ENCODE results near the gene MTARC2.

The MTARC2 gene

DNA sequence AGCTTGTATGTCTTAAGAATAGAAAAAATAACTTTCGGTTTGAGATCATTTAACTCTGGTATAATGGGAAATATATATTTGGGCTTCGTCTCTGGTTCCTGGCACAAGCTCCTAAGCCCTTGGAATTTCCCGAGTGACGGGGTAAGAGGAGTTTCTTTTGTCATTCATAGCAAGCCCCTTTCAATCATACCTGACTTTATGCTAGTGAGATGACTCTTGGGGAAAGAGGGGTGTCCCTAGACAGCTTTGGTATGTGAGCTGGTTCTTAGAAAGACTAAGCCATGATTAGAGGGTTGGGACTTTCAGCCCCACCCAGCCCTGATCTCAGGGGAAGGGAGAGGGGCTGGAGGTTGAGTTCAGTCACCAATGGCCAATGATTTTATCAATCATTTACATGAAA is 24.7 kb downstream of the MTARC2 start:
- DNase-seq = no peak

DNA sequence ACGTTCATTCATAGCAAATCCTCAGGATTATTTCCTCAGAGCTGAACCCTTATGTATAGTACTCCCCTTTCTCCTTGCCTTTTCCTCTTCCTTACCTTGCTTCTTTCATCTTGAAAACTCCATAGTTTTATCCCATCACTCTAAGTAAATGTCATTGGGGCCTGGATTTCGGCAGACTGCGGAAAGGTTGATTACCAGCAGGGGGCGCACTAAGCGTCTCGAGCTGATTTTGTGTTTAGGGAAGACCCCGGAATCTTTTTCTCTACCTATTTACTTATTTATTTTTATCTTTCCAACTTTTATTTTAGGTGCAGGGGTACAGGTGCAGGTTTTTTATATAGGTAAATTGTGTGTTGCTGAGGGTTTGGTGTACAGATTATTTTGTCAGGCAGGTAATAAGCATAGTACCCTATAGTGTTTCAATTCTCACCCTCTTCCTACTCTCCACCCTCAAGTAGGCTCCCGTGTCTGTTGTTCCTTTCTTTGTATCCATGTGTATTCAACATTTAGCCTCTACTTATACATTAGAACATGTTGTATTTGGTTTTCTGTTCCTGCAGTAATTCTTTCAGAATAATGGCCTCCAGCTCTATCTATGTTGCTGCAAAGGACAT is 27.2 kb downstream of the MTARC2 start:
- peak; percentile 31 for DNase-seq

DNA sequence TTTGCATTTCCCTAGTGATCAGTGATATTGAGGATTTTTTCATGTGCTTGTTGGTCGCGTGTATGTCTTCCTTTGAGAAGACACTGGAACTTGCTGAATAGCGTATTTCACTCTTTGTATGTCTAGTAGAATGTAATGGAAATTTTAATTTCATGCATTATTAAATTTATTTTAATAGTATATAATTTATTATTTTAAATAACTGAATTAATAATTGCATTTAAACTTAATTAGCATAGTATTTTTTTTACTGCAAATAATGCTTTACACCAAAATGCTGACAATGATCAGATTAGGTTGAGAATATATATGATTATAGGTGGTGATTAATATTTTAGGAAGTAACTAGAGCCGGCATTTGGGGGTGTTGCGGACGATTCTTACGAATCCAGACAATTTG is 28.1 kb downstream of the MTARC2 start:
- no peak for DNase-seq

DNA sequence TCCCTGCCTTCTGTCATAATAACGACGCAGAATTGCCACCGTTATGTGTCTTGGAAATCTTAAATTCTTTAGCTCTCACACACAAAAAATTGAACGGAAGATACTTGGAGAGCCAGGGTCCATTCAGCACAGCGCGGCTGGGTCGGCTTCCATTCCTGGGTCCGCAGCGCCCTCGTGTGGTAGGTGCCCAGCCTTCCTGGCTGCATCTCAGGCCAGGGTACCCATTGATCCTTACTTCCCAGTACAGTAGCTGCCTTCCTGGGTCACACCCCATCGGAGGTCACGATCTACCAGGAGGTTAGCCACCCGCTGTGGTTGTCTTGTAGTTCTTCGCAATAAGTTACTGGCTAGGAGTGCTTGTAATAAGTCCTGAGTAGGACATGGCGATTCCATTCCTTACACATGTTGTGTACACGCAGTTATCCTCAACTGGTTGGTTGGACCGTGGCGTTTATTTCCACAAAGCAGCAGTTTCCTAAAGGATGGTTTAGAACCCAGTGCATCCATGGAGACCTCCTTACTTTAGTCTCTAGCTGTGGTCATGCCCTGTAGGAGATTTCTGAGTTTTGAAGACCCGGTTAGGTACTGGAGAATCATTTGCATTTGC is 28.7 kb downstream of the MTARC2 start:
- DNase-seq = peak; percentile 52

DNA sequence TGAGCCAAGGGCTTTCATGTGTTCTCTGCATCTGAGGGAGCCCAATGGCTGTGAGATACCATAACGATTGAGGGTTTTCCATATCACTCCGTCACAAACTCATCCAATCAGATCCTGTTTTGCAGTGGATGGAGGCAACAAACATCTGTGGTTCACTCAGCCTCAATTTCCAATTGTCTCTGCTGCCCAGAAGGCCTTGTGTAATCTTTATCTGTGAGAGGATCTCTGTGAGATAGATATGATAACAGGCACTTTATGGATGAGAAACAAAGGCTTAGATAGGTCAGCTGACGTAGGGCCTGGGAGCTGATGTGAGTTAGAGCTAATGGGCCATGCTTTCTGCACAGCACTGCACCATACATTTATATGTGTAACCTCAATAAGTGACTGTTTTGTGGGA is 35.3 kb downstream of the MTARC2 start:
- DNase-seq = no peak

DNA sequence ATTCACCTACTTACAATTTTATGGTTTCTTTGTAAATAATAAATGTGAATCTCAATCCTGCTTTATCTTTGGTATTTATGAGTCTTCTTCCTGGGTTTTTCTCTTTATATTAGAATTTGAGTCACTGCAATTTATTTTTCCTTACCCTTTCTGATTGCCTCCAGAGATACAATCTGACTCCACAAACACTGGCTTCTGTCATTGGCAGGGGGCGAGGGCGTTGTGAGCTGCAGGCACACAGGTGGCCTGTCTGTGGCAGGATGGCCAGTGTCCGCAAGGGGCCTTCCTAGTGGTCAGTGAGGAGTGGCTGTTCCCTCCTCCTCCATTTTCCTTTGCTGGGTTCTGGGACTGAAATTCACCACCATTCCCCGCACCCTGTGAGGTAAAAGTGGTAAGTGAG is 36.6 kb downstream of the MTARC2 start:
- DNase-seq = no peak

DNA sequence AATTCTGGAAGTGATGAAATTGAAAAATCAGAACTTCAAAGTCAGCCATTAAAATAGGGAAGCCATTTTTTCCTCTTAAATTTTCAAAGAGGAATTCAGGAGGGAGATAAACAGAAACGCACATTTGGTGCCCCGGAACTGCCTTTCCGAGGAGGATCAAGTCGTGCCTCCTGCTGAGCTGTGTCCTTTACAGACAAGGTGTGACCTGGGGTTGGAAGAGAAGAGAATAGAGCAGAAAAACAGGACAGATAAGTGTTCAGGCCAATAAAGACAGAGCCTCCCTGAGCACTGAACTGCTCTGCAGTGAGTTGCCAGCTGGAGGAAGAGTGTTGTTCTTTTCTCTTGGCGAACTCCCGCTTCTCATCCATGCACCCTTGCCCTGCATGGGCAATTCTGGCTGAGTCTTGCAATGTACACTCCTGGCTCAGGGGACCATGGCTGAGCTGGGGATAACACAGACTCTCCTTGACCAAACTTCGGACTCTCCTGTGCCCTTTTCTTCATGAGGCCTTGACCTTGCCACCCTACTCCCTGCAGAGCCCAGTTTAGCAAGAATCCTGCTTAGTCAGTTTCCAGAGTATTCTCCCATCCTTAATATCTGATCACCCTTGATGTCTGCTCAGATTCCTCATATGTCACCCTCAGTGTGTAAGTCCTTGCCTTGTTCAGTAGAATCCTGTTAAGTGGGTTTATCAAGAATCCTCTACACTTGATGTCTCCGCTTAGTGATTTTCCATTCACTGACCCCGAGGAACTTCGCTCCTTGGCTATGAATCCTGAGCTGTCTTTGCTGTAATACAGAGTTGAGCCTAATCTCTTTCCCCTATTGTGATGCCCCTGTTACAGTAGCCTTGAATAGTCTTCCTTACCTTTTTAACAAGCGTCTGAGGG is 37.3 kb downstream of the MTARC2 start:
- DNase-seq = no peak

DNA sequence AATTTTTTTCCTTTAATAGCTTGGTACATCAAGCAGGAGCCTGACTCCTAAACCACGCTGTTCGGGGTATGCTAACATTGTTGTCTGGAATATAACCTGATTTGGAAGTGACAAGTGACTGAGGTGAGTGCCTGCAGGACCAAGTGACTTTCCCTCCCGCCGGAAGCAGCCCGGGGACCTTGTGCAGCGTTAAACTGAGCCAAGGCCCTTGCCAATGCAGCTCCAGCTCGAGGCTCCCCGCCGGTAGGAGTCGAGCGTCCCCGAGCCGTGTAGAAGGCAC is 37.9 kb downstream of the MTARC2 start:
- no peak for DNase-seq

DNA sequence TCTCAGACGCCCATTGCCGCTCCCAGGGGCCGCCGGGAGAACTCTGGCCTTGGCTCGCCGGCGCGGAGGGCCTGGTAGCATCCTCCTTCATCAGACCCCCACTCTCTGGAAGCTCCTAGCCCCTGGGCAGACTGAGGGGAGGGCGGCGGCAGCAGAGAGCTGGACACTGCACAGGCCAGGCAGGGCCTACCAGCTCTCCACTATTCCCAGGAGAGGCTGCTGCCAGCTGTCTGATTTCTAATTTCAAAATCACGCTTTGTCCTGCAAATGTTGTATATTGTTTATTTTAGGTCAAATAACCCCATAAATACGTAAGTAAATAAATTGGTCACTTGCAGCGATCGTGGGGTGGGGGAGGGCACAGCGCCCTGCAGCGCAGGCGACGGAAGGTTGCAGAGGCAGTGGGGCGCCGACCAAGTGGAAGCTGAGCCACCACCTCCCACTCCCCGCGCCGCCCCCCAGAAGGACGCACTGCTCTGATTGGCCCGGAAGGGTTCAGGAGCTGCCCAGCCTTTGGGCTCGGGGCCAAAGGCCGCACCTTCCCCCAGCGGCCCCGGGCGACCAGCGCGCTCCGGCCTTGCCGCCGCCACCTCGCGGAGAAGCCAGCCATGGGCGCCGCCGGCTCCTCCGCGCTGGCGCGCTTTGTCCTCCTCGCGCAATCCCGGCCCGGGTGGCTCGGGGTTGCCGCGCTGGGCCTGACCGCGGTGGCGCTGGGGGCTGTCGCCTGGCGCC is 38.4 kb downstream of the MTARC2 start, which contains the start of gene MTARC1:
MTARC1 (plus strand) TSS at position 577 of the 732 bp plus-strand sequence; CDS start at position 609, 32 bp downstream.
- no peak for DNase-seq

DNA sequence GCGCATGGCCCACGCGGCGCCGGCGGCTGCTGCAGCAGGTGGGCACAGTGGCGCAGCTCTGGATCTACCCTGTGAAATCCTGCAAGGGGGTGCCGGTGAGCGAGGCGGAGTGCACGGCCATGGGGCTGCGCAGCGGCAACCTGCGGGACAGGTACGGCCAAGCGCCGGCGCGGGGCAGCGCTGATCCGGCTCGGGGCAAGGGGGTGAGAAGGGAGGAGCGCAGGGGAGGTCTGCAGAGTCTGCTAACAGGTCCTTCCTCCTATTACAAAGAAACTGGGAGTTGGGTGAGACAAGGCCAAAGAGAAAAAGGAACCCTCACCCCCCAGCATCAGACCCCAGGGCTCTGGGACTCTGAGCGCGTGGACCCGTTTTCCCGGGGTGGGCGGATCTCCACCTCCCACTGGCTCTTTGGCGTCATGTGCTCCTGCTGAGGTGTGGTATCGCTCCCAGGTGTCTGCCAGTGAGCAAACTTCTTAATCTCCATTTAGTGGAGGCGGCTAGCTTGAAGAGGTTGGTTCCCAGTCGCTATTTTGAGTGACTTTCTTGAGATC is 39.0 kb downstream of the MTARC2 start:
- no peak for DNase-seq

DNA sequence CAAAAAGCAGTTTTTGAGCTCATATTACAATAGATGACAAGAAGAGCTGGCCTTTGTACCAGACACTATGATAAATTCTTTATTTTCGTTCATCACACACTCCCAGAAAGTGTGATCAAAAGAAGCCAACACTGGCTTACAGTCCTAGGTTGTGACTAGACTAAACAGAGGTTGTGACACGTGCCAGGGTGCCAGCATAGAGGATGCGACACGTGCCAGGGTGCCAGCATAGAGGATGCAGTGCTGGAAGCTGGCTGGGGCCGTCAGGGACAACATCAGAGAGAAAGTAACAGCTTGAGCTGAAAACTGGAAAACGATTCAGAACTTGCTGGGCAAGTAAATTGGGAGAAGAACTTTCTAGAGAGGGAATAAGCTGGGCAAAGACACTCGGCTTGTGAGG is 40.8 kb downstream of the MTARC2 start:
- no peak for DNase-seq

DNA sequence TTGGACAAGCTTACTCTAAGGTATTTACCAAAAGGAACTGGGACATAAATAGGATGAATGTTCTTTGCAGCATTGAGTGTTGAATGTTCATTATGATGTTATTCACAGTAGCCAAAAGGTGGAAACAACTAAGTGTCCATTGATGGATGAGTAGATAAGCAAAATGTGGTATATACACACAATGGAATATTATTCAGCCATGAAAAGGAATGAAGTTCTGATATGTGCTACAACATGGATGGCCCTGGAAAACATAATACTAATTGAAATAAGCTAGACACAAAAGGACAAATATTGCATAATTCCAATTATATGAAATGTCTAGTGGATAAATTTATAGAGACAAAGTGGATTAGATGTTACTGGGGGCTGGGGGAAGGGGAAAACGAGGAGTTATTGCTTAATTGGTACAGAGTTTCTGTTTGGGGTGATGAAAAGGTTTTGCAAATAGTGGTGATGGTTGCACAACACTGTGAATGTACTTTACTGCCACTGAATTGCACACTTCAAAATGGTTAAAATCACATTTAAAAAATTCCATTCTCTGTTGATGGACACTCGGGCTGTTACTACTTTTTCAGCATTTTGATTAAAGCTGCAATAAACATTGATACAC is 41.5 kb downstream of the MTARC2 start:
- DNase-seq = no peak

DNA sequence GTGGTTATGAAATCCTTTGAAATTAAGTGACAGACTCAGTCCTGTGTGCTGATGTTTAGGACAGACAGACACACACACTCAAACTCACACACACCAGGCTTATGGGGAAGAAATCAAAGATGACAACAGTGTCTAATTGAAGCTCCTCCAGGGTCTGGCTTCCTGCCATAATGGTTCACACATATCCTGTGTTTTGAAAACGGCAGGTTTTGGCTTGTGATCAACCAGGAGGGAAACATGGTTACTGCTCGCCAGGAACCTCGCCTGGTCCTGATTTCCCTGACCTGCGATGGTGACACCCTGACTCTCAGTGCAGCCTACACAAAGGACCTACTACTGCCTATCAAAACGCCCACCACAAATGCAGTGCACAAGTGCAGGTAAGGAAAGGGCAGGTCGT is 43.2 kb downstream of the MTARC2 start:
- DNase-seq = no peak

DNA sequence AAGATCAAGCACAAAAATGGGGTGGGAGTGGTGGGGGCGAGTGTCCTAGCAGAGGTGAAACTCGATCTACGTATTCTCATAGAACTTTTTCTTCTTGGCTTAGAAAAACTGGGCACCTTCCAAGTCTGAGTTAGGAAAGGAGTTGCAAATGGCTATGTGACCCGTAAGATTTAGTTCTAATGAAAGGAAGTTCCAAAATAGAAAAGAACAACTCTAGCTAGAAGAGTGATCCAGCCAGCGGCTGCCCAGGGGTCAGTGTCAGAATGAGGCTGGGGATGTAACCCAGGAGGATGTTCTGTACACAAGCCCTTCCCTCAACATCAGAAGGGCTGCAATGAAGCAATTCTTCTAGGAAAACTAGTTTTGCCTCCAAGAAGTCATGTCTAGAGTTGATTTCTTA is 43.8 kb downstream of the MTARC2 start:
- no peak for DNase-seq

DNA sequence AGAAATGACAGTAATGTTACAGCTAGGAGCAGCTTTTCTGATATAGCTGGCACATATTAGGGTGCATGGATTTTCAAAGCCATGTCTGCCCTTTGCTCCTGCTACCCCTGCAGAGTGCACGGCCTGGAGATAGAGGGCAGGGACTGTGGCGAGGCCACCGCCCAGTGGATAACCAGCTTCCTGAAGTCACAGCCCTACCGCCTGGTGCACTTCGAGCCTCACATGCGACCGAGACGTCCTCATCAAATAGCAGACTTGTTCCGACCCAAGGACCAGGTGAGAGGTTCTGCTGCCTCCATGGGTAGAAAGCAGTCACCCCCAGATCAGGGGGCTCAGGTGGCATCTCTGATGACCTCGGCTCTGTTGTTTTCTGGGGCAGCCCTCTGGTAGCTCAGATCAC is 48.4 kb downstream of the MTARC2 start:
- DNase-seq = no peak

DNA sequence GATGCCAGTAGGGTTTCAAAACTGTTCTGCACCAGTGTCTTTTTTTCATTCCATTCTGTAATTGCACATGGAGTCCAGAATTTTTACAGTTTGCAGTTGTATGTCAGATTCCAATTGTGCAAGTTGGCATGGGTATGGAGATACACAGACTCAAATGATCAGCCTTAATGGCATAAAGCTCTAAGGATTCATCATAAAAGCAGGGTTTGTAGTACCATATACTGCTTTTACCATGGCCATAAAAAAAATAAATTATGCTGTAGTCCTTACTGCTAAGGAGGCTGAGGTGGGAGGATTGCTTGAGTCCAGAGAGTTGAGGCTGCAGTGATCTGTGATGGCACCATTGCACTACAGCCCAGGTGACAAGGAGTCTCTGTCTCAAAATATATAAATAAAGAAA is 48.9 kb downstream of the MTARC2 start:
- no peak for DNase-seq

DNA sequence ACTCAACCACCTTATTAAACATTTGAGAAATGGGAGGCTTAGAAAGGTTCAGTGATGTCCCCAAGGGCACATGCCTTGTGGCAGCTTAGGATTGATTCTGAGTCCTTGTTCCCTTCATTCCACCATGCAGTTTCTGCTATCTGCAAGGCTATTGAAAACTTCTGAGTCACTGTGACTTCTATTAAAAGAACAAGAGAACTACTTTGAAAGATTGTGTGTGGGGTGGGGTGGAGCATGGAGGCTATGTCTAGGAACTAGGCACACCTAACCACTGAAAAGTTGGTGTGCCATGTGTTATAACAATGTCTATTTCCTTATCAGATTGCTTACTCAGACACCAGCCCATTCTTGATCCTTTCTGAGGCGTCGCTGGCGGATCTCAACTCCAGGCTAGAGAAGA is 49.4 kb downstream of the MTARC2 start:
- DNase-seq = no peak

DNA sequence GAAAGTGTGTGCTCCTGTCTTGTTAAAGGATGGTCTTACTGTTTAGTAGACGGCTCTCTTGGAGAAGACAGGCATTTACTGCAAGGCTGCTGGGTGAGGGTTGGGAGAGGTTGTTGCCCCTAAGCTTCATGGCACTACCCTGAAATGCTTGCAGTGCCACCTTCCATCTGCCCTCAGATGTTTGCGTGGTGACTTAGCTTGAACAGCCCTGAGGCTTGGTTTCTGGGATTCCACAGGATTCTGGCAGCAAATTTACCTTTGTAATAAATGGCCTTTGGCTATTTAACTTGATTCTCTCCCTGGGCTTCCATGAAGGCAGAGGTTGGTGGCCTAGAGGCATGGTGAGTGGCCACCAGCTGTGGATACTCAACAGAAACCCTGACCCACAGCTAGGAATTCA is 50.2 kb downstream of the MTARC2 start:
- DNase-seq = no peak

DNA sequence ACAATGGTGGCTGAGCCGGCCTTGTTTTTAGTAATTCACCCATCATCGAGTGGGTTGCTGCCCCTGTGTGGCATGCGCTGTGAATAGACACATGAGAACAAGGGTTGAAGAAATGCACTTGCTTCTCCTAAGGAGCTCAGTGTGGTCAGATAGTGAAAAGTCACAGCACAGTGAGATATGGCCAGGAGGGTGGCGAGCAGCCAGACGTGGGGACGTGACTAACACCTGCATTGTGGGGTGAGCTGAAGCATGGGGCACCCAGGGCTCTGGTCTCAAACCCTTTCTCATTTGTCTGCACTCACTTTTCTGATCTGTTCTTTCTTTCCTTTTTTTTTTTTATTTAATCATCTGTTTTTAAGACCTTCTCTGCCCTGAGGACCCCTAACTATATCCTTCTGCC is 52.1 kb downstream of the MTARC2 start:
- DNase-seq = no peak

DNA sequence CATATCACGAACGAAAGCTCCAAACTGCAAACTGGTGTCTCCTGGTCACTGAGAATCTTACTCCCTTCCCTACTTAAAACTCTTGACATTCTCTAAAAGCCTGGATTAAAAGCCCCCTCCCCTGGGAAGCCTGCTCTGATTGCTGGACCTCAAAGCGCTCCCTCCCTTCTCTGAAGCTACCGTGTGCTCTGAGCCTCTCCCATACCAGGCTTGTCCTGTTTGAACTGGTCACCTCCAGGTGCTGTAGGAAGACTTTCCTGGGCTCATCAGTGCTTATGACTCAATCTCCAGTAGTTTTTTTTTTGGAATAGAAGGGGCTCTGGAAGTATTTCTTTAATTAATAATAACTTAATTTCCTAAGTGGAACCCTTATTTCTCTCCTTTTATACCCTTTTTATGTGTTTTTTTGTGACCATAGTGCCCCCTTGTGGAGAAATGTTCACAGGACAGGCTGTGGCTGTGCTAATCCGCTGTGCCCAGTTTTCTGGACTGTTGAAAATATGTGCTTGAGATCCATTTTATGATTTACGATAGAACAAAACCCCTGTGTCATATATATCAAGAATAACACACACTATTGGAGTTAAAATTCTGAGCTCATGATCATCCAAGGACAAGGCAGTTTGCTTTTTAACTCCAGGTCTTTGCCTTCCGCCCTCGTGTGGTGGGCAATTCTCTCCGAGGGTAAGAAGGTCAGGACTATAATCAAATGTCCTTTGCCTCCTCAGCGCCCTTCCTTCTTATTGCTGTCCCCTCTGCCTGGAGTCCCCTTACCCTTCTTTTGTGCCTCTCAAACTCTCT is 55.5 kb downstream of the MTARC2 start:
- DNase-seq = peak; percentile 27

DNA sequence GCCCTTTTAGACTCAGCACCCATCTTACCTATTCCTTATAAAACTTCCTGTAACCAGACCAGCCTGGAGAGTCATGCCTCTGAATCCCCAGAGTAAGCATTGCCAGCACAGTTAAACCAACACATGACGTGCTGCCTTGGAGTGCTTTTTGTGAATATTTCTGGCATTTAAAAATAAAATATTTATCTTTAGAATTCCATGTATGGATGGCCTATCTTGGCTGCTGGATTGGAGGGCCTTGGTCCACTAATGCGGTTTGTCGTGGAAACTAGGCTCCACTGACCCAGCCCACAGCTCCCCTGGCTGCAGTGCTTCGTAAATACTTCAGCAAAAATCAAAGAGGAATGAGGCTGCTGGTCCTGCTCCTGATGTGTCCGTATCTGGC is 56.1 kb downstream of the MTARC2 start:
- DNase-seq = no peak

DNA sequence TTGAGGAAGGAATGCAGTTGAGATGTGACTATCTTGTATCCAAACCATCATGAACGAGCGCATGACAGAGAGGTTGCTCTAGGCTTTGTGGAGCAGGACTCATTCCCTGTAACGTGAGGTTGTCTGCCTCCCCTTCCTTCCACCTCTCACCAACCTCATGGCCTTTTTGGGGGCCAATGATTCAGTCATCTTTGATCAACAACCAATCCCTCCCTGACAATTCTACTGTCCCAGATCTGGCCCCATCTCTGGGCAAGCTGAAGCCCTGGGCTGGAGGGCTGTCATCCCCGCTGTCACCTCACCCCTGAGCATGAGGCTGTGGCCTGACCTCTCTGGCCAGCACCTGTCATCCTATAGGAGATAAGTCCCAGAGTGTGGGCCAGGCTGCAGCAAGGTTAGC is 58.3 kb downstream of the MTARC2 start:
- no peak for DNase-seq
